ENCODE results near the gene LRRC23.

The LRRC23 gene

DNA sequence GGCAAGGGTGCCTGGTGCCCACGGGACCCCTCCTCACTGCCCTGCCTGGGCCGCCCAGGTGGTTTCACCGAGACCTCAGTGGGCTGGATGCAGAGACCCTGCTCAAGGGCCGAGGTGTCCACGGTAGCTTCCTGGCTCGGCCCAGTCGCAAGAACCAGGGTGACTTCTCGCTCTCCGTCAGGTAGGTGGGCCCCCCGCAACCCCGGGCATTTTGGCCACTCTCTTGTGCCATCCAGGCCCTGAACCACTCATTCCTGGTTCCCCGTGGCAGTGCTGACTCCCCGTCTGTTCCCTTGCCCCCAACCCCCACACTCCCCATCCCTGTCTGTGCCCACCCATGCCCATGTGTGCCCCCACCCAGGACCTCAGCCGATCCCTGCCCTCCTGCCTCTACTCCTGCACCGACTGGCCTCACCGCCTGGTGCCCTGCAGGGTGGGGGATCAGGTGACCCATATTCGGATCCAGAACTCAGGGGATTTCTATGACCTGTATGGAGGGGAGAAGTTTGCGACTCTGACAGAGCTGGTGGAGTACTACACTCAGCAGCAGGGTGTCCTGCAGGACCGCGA, 47.0 kb downstream of the LRRC23 start:
- no peak for DNase-seq (ENCODE audit: low read depth)
- TF ChIP-seq CTCF (IDR thresholded peaks at IDR 0.05; ENCODE audit: low read depth, low read length, missing control alignments) = no peak
- no peak overlapping the region for H3K4me3 ChIP-seq (ENCODE audit: low read depth, low read length)
- in situ Hi-C loops (cut with HindIII; ENCODE audit: low sequenced_read_pairs) = no loop called here

DNA sequence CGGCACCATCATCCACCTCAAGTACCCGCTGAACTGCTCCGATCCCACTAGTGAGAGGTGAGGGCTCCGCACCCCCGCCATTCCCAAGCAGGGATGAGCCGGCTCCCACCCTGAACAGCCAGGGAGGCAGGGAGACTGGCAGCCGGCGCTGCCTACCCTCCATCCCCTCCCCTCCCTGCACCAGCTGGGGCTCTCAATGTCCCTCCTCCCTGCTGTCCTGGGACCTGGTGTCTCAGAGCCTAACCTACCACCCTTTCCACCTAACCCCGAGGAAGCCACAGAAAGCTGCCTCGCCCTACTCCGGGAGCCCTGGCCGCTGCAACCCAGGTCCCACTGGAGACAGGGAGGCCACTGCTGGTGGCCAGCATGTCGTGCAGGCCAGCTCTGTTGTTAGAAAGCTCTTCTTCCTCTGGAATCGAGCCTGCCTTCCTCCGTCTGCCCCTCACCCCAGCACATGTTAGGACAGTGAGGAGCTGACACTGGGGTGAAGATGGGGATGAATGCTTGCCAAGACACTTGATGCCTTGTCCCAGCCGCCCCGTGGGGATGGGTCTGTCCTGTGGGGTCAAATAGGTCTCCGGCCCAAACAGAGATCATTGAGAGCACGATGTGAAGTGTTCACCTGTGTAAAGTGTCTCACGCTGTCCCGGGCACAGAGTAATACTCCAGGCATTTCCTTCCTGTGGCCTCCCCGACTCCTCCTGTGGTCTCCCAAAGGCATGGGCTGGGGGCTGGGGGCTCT, 47.7 kb downstream of the LRRC23 start:
- no peak for TF ChIP-seq CTCF (IDR thresholded peaks at IDR 0.05; ENCODE audit: low read depth, low read length, missing control alignments)
- in situ Hi-C loops (cut with HindIII; ENCODE audit: low sequenced_read_pairs) = no loop called here
- no peak overlapping the region for H3K4me3 ChIP-seq (ENCODE audit: low read depth, low read length)
- no peak for DNase-seq (ENCODE audit: low read depth)

- in situ Hi-C loops (cut with HindIII; ENCODE audit: low sequenced_read_pairs) = no loop called here
- no peak overlapping the region for H3K4me3 ChIP-seq (ENCODE audit: low read depth, low read length)
- no peak for TF ChIP-seq CTCF (IDR thresholded peaks at IDR 0.05; ENCODE audit: low read depth, low read length, missing control alignments)
- no peak for DNase-seq (ENCODE audit: low read depth)
Measured at GRCh38 chr12:6952863-6953441, 48.3 kb downstream of the LRRC23 start.

GRCh38 chr12:6953442-6954315, 49.1 kb downstream of the LRRC23 start:
- in situ Hi-C loops (cut with HindIII; ENCODE audit: low sequenced_read_pairs) = no loop called here
- DNase-seq (ENCODE audit: low read depth) = no peak
- H3K4me3 ChIP-seq (ENCODE audit: low read depth, low read length) = no peak overlapping the region
- no peak for TF ChIP-seq CTCF (IDR thresholded peaks at IDR 0.05; ENCODE audit: low read depth, low read length, missing control alignments)

DNA sequence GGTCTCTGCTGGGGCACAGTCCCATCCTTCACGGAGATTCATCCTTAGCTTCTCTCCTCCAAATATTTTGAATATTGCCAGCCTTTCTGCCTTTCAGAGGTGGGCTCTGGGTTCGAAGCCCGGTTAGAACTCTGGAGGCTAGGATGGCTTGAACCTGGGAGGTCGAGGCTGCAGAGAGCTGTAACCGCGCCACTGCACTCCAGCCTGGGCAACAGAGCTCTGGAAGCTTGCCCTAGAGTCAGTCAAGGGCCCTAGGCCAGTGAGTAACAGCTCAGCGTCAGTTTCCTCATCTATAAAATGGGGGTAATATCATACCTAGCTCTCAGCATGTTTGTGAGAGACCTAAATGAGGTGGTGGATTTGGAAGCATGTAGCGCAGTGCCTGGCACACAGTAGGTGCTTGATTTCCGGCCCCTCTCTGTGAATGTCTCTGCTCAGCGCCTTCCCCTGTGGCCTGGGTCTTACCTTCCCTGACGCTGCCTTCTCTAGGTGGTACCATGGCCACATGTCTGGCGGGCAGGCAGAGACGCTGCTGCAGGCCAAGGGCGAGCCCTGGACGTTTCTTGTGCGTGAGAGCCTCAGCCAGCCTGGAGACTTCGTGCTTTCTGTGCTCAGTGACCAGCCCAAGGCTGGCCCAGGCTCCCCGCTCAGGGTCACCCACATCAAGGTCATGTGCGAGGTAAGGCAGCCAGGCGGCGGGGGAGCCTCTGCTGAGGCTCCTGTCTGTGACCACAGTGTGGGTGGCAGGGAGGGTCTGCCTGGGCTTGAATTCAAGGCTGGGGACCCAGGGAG, 49.9 kb downstream of the LRRC23 start:
- in situ Hi-C loops (cut with HindIII; ENCODE audit: low sequenced_read_pairs) = no loop called here
- H3K4me3 ChIP-seq (ENCODE audit: low read depth, low read length) = no peak overlapping the region
- no peak for DNase-seq (ENCODE audit: low read depth)
- TF ChIP-seq CTCF (IDR thresholded peaks at IDR 0.05; ENCODE audit: low read depth, low read length, missing control alignments) = no peak
